SK-N-SH treated with all-trans-retinoic acid at 6 μM for 48 hours (cell line): ENCODE data around the gene ETV6.

Experiments
- ATAC-seq: fragments of 200-7000 bp; cut with Tn5 transposase; 3 replicates; pipeline ENCODE4 v1.9.1; 2020; ENCODE audit warnings: mild to moderate bottlenecking, moderate library complexity
- ARNTL ChIP-seq: fragments of 450-650 bp; formaldehyde crosslinking; IDR thresholded peaks from 2 replicates; pipeline ENCODE4 v1.5.0; 2020; ENCODE audit warnings: low read depth, mild to moderate bottlenecking, moderate library complexity, borderline replicate concordance
- BACH2 ChIP-seq: fragments of 250-450 bp; sonication (Bioruptor Pico); IDR thresholded peaks from 2 replicates; pipeline ENCODE4 v1.9.0; 2021; ENCODE audit warnings: mild to moderate bottlenecking, borderline replicate concordance
- CSDC2 ChIP-seq: fragments of 250-450 bp; sonication (Bioruptor Pico); IDR thresholded peaks from 2 replicates; pipeline ENCODE4 v1.5.0; 2020; ENCODE audit warnings: mild to moderate bottlenecking, moderate library complexity
- ESRRG ChIP-seq: fragments of 250-450 bp; sonication (Bioruptor Pico); IDR thresholded peaks from 2 replicates; pipeline ENCODE4 v1.6.1; 2021; ENCODE audit warnings: mild to moderate bottlenecking
- ISL1 ChIP-seq: fragments of 250-450 bp; sonication (Bioruptor Pico); IDR thresholded peaks from 2 replicates; pipeline ENCODE4 v2.1.2; 2022; ENCODE audit warnings: mild to moderate bottlenecking, moderate library complexity
- OSR1 ChIP-seq: fragments of 250-450 bp; sonication (Bioruptor Pico); IDR thresholded peaks from 2 replicates; pipeline ENCODE4 v1.8.0; 2022; ENCODE audit warnings: moderate library complexity, mild to moderate bottlenecking, inconsistent platforms
- PPARA ChIP-seq: fragments of 250-450 bp; sonication (Bioruptor Pico); IDR thresholded peaks from 2 replicates; pipeline ENCODE4 v1.5.0; 2020; ENCODE audit warnings: mild to moderate bottlenecking, borderline replicate concordance
- RARB ChIP-seq: fragments of 250-450 bp; sonication (Bioruptor Pico); IDR thresholded peaks from 2 replicates; pipeline ENCODE4 v1.8.0; 2021; ENCODE audit warnings: mild to moderate bottlenecking, moderate library complexity
- SNAI2 ChIP-seq: fragments of 250-450 bp; sonication (Bioruptor Pico); IDR thresholded peaks from 2 replicates; pipeline ENCODE4 v1.5.0; 2020; ENCODE audit warnings: mild to moderate bottlenecking, moderate library complexity
- TCF4 ChIP-seq: fragments of 250-450 bp; sonication (Bioruptor Pico); IDR thresholded peaks from 2 replicates; pipeline ENCODE4 v1.8.0; 2021; ENCODE audit warnings: mild to moderate bottlenecking, moderate library complexity, borderline replicate concordance
- TOX ChIP-seq: fragments of 250-450 bp; sonication (Bioruptor Pico); IDR thresholded peaks from 2 replicates; pipeline ENCODE4 v1.8.0; 2021; ENCODE audit warnings: mild to moderate bottlenecking, moderate library complexity, borderline replicate concordance
- ZC3H10 ChIP-seq: fragments of 250-450 bp; sonication (Bioruptor Pico); IDR thresholded peaks from 2 replicates; pipeline ENCODE4 v1.5.1; 2021; ENCODE audit warnings: mild to moderate bottlenecking, moderate library complexity
- ZFP3 ChIP-seq: fragments of 250-450 bp; sonication (Bioruptor Pico); IDR thresholded peaks from 2 replicates; pipeline ENCODE4 v1.5.0; 2020; ENCODE audit warnings: mild to moderate bottlenecking, moderate library complexity
- ZNF565 ChIP-seq: fragments of 450-650 bp; formaldehyde crosslinking; conservative IDR thresholded peaks from 2 replicates; pipeline ENCODE4 v1.5.0; 2020; ENCODE audit warnings: low read depth, mild to moderate bottlenecking, moderate library complexity
- ZNF70 ChIP-seq: fragments of 450-650 bp; formaldehyde crosslinking; IDR thresholded peaks from 2 replicates; pipeline ENCODE4 v1.5.0; 2020; ENCODE audit warnings: mild to moderate bottlenecking, moderate library complexity
- ZNF8 ChIP-seq: fragments of 450-650 bp; formaldehyde crosslinking; IDR thresholded peaks from 2 replicates; pipeline ENCODE4 v1.5.0; 2020; ENCODE audit warnings: mild to moderate bottlenecking, moderate library complexity
- TF ChIP-seq, protein P1 (sequence below): fragments of 250-450 bp; sonication (Bioruptor Pico); IDR thresholded peaks from 2 replicates; pipeline ENCODE4 v1.5.0; 2020; ENCODE audit warnings: mild to moderate bottlenecking, moderate library complexity
- TF ChIP-seq, protein P2 (sequence below): fragments of 250-450 bp; sonication (Bioruptor Pico); IDR thresholded peaks from 2 replicates; pipeline ENCODE4 v1.8.0; 2020; ENCODE audit warnings: mild to moderate bottlenecking, moderate library complexity, borderline replicate concordance
- TF ChIP-seq, protein P3 (sequence below): fragments of 250-450 bp; sonication (Bioruptor Pico); IDR thresholded peaks from 2 replicates; pipeline ENCODE4 v1.8.0; 2021; ENCODE audit warnings: low read depth, mild to moderate bottlenecking, moderate library complexity, borderline replicate concordance
- TF ChIP-seq, protein P4 (sequence below): fragments of 250-450 bp; sonication (Bioruptor Pico); IDR thresholded peaks from 2 replicates; pipeline ENCODE4 v1.5.1; 2020; ENCODE audit warnings: low read depth, mild to moderate bottlenecking, moderate library complexity

The ETV6 gene

DNA sequence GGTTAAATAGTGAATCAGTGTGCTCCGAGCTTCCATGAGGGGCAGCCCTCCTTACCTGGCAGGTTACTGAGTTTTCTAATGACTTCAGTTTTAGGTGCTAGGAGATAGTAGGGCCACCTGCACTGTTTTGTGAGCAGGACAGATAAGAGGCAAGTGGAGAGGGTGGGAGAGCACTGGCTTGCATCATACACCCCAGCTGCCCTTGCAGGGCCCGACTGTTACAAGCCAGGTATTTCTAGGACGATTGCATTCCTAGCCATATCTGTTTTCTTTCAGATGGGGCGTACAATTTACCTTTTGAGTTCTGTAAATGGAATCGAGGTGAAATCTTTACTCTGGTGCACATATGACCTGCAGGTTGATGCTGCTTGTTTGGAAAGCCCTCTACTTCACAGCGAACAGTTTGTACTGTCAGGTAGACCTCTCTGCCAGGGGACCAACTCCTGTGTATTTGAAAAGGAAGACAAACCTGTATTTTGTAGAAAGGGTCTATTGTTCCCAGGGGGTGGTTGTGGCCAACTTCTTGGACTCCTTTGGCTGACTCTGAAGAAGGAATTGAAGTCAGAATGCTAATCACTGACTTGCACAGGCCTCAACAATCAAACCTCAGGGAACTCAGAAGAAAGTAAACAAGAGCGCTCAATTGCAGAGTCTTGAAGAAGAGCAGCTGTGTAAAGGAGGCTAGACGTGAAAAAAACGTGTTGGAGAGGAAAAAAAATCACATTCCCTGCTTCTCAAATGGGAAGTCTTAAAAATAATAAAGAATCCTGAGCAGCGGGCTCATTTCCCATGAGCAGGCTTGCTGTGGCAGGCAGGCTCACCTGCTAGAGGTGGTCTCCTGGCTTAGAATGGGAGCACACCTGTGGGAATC lies 57.3 kb downstream of the ETV6 start (continued):
- TF ChIP-seq TOX (CRISPR knock-in tag) = no peak

DNA sequence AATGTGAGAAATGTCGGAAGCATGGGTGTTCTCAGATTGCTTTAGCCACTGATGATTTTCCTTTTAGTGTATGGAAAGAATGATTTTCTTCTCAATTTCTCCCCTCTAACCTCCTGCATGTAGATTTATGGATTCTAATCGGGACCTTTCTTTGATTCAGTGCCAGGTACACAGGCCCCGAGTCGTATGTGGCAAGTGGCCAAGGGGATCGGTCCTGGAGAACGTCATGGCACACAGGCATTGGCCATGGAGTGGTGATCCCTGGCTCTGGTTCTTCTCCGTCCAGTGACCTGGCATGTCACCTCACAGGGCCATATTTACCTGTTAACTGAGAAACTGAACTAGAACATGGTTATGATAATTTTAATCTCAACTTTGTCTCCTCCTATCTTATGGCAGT lies 58.1 kb downstream of the ETV6 start:
- TF ChIP-seq RARB (CRISPR knock-in tag) (no peak), TCF4 (CRISPR knock-in tag) (peak; percentile 82; the same call in 1 of the 2 replicates), ZNF8 (no peak), PPARA (CRISPR knock-in tag) (no peak), SNAI2 (no peak), OSR1 (CRISPR knock-in tag) (no peak), ZFP3 (CRISPR knock-in tag) (no peak), ISL1 (CRISPR knock-in tag) (0 out of 2 replicates have a peak, but pooled peaks have one; percentile 10), ZC3H10 (CRISPR knock-in tag) (no peak)
- TF ChIP-seq, protein P1, sequence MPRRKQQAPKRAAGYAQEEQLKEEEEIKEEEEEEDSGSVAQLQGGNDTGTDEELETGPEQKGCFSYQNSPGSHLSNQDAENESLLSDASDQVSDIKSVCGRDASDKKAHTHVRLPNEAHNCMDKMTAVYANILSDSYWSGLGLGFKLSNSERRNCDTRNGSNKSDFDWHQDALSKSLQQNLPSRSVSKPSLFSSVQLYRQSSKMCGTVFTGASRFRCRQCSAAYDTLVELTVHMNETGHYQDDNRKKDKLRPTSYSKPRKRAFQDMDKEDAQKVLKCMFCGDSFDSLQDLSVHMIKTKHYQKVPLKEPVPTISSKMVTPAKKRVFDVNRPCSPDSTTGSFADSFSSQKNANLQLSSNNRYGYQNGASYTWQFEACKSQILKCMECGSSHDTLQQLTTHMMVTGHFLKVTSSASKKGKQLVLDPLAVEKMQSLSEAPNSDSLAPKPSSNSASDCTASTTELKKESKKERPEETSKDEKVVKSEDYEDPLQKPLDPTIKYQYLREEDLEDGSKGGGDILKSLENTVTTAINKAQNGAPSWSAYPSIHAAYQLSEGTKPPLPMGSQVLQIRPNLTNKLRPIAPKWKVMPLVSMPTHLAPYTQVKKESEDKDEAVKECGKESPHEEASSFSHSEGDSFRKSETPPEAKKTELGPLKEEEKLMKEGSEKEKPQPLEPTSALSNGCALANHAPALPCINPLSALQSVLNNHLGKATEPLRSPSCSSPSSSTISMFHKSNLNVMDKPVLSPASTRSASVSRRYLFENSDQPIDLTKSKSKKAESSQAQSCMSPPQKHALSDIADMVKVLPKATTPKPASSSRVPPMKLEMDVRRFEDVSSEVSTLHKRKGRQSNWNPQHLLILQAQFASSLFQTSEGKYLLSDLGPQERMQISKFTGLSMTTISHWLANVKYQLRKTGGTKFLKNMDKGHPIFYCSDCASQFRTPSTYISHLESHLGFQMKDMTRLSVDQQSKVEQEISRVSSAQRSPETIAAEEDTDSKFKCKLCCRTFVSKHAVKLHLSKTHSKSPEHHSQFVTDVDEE (CRISPR knock-in tag) = peak; percentile 73; the same call in 1 of the 2 replicates
- TF ChIP-seq, protein P2, sequence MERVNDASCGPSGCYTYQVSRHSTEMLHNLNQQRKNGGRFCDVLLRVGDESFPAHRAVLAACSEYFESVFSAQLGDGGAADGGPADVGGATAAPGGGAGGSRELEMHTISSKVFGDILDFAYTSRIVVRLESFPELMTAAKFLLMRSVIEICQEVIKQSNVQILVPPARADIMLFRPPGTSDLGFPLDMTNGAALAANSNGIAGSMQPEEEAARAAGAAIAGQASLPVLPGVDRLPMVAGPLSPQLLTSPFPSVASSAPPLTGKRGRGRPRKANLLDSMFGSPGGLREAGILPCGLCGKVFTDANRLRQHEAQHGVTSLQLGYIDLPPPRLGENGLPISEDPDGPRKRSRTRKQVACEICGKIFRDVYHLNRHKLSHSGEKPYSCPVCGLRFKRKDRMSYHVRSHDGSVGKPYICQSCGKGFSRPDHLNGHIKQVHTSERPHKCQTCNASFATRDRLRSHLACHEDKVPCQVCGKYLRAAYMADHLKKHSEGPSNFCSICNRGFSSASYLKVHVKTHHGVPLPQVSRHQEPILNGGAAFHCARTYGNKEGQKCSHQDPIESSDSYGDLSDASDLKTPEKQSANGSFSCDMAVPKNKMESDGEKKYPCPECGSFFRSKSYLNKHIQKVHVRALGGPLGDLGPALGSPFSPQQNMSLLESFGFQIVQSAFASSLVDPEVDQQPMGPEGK (CRISPR knock-in tag) = no peak
- TF ChIP-seq, all 23 proteins: peak for 3
- ATAC-seq = peak; percentile 42; the same call in 1 of the 3 replicates

DNA sequence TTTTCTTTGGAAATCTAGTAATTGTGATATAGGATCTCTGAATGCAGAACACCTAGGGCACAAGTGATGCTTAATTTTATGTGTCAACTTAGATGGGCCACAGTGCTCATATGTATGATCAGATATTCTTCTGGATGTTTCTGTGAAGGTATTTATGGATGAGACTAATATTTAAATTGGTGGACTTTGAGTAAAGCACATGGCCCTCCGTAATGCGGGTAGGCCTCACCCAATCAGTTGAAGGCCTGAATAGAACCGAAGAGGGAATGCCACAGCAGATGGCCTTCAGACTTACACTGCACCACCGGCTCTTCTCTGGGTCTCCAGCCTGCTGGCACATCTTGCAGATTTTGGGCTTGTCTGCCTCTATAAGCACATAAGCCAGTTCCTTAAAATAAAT lies 60.0 kb downstream of the ETV6 start:
- no peak for ATAC-seq
- TF ChIP-seq, protein P2 (CRISPR knock-in tag) = no peak
- TF ChIP-seq, protein P3, sequence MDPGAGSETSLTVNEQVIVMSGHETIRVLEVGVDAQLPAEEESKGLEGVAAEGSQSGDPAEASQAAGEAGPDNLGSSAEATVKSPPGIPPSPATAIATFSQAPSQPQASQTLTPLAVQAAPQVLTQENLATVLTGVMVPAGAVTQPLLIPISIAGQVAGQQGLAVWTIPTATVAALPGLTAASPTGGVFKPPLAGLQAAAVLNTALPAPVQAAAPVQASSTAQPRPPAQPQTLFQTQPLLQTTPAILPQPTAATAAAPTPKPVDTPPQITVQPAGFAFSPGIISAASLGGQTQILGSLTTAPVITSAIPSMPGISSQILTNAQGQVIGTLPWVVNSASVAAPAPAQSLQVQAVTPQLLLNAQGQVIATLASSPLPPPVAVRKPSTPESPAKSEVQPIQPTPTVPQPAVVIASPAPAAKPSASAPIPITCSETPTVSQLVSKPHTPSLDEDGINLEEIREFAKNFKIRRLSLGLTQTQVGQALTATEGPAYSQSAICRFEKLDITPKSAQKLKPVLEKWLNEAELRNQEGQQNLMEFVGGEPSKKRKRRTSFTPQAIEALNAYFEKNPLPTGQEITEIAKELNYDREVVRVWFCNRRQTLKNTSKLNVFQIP = no peak
- no peak for TF ChIP-seq ESRRG (CRISPR knock-in tag)
- TF ChIP-seq TOX (CRISPR knock-in tag) = no peak
- no peak for TF ChIP-seq PPARA (CRISPR knock-in tag)
- no peak for TF ChIP-seq RARB (CRISPR knock-in tag)
- TF ChIP-seq, protein P4, sequence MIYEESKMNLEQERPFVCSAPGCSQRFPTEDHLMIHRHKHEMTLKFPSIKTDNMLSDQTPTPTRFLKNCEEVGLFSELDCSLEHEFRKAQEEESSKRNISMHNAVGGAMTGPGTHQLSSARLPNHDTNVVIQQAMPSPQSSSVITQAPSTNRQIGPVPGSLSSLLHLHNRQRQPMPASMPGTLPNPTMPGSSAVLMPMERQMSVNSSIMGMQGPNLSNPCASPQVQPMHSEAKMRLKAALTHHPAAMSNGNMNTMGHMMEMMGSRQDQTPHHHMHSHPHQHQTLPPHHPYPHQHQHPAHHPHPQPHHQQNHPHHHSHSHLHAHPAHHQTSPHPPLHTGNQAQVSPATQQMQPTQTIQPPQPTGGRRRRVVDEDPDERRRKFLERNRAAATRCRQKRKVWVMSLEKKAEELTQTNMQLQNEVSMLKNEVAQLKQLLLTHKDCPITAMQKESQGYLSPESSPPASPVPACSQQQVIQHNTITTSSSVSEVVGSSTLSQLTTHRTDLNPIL (CRISPR knock-in tag) = no peak
- no peak for TF ChIP-seq ZC3H10 (CRISPR knock-in tag)
- TF ChIP-seq CSDC2 (CRISPR knock-in tag) = no peak
- no peak for TF ChIP-seq ZNF565 (CRISPR knock-in tag)
- TF ChIP-seq SNAI2 = no peak
- no peak for TF ChIP-seq ZNF70 (CRISPR knock-in tag)
- TF ChIP-seq ISL1 (CRISPR knock-in tag) = no peak
- TF ChIP-seq ZNF8 = no peak
- TF ChIP-seq TCF4 (CRISPR knock-in tag) = no peak
- TF ChIP-seq ARNTL = no peak
- TF ChIP-seq, protein P1 (CRISPR knock-in tag) = no peak
- TF ChIP-seq BACH2 = no peak
